ENCODE data around the gene METAP1D. TPM values are rescaled to one million over a fixed set of nuclear protein-coding genes. Genes with fewer than 3 reads are reported as not detected.

METAP1D gene
- total RNA-seq, 1 experiment from 2014 or later = 10.4 TPM

- Histone ChIP-seq H3K27me3 (replicated peaks; ENCODE audit: control insufficient read depth, insufficient read depth, low read length) (no peaks in the 10 kb centered on the region), H3K4me1 (0 out of 2 replicates have a peak, but pooled peaks cover 6% of the 10 kb centered on the region)
Observed at GRCh38 chr2:172050479-172051125, 50.8 kb downstream of the METAP1D start.

GRCh38 chr2:172052000-172052983 lies 52.5 kb downstream of the METAP1D start:
- POLR2A ChIA-PET = no interaction called here
- Mint-ChIP-seq H3K27me3 (ENCODE audit: insufficient read depth, unreplicated experiment) (no peaks in the 10 kb centered on the region), H3K4me3 (ENCODE audit: unreplicated experiment) (no peak overlapping the region), H3K27ac (ENCODE audit: unreplicated experiment) (no peak overlapping the region), H3K36me3 (ENCODE audit: insufficient read depth, unreplicated experiment) (no peaks in the 10 kb centered on the region), H3K4me1 (ENCODE audit: low read depth, unreplicated experiment) (no peaks in the 10 kb centered on the region), H3K9me3 (ENCODE audit: unreplicated experiment) (no peaks in the 10 kb centered on the region)
- Histone ChIP-seq H3K27me3 (replicated peaks; ENCODE audit: control insufficient read depth, insufficient read depth, low read length) (no peaks in the 10 kb centered on the region), H3K4me3 (ENCODE audit: low read depth, low read length) (no peak overlapping the region), H3K9me3 (no peaks in the 10 kb centered on the region), H3K4me1 (0 out of 2 replicates have a peak, but pooled peaks cover 6% of the 10 kb centered on the region), H3K36me3 (ENCODE audit: control insufficient read depth, insufficient read depth, low read length) (no peaks in the 10 kb centered on the region)
- CTCF ChIA-PET = no interaction called here
- peak in 1 of 2 experiments; percentile 5 for DNase-seq
- intact Hi-C loops (cut with micrococcal nuclease; ENCODE audit: unreplicated experiment) = no loop called here
- no TSS peak for BruUV-seq (replicated peaks)
- TF ChIP-seq CTCF (IDR thresholded peaks at IDR 0.05; ENCODE audit: insufficient read depth in 1 of 2, low read depth in 1 of 2, low read length in 1 of 2, severe bottlenecking in 1 of 2, unreplicated experiment in 1 of 2) = no peak

More at GRCh38 chr2:172050479-172051125, 50.8 kb downstream of the METAP1D start:
- no peaks in the 10 kb centered on the region for H3K27me3 Mint-ChIP-seq (ENCODE audit: insufficient read depth, unreplicated experiment)
- H3K36me3 Mint-ChIP-seq (ENCODE audit: insufficient read depth, unreplicated experiment) = no peaks in the 10 kb centered on the region
- no peaks in the 10 kb centered on the region for H3K4me1 Mint-ChIP-seq (ENCODE audit: low read depth, unreplicated experiment)
- ChIA-PET CTCF (no interaction called here), POLR2A (no interaction called here)
- H3K4me3 Mint-ChIP-seq (ENCODE audit: unreplicated experiment) = no peak overlapping the region
- H3K9me3 Mint-ChIP-seq (ENCODE audit: unreplicated experiment) = no peaks in the 10 kb centered on the region
- Histone ChIP-seq H3K4me3 (ENCODE audit: low read depth, low read length) (no peak overlapping the region), H3K9me3 (no peaks in the 10 kb centered on the region), H3K36me3 (ENCODE audit: control insufficient read depth, insufficient read depth, low read length) (no peaks in the 10 kb centered on the region)
- DNase-seq = no peak
- no peak overlapping the region for H3K27ac Mint-ChIP-seq (ENCODE audit: unreplicated experiment)
- intact Hi-C loops (cut with micrococcal nuclease; ENCODE audit: unreplicated experiment) = no loop called here
- BruUV-seq (replicated peaks) = no TSS peak
- TF ChIP-seq CTCF (IDR thresholded peaks at IDR 0.05; ENCODE audit: insufficient read depth in 1 of 2, low read depth in 1 of 2, low read length in 1 of 2, severe bottlenecking in 1 of 2, unreplicated experiment in 1 of 2) = no peak

- H3K4me1 ChIP-seq = 0 out of 2 replicates have a peak, but pooled peaks cover 6% of the 10 kb centered on the region
- ChIA-PET POLR2A (no interaction called here), CTCF (no interaction called here)
- no peak for TF ChIP-seq CTCF (IDR thresholded peaks at IDR 0.05; ENCODE audit: insufficient read depth in 1 of 2, low read depth in 1 of 2, low read length in 1 of 2, severe bottlenecking in 1 of 2, unreplicated experiment in 1 of 2)
- Mint-ChIP-seq H3K36me3 (ENCODE audit: insufficient read depth, unreplicated experiment) (no peaks in the 10 kb centered on the region), H3K27ac (ENCODE audit: unreplicated experiment) (no peak overlapping the region), H3K27me3 (ENCODE audit: insufficient read depth, unreplicated experiment) (no peaks in the 10 kb centered on the region), H3K9me3 (ENCODE audit: unreplicated experiment) (no peaks in the 10 kb centered on the region), H3K4me1 (ENCODE audit: low read depth, unreplicated experiment) (no peaks in the 10 kb centered on the region), H3K4me3 (ENCODE audit: unreplicated experiment) (no peak overlapping the region)
- DNase-seq = no peak
- intact Hi-C loops (cut with micrococcal nuclease; ENCODE audit: unreplicated experiment) = no loop called here
- H3K4me3 ChIP-seq (ENCODE audit: low read depth, low read length) = no peak overlapping the region
- H3K27me3 ChIP-seq (replicated peaks; ENCODE audit: control insufficient read depth, insufficient read depth, low read length) = no peaks in the 10 kb centered on the region
- H3K36me3 ChIP-seq (ENCODE audit: control insufficient read depth, insufficient read depth, low read length) = no peaks in the 10 kb centered on the region
- H3K9me3 ChIP-seq = no peaks in the 10 kb centered on the region
- BruUV-seq (replicated peaks) = no TSS peak
Observed at GRCh38 chr2:172053486-172053885, 53.7 kb downstream of the METAP1D start.
